ENCODE measurements around the gene ADAR.

The ADAR gene

GRCh38 chr1:154589780-154590179, 18.2 kb downstream of the ADAR start:
- no peak for ATAC-seq
- TF ChIP-seq POU6F1 (CRISPR knock-in tag; IDR thresholded peaks at IDR 0.05; ENCODE audit: borderline replicate concordance, low read depth), result no peak
- TF ChIP-seq PATZ1 (CRISPR knock-in tag; IDR thresholded peaks at IDR 0.05; ENCODE audit: borderline replicate concordance), result no peak
- no peak for TF ChIP-seq ZFP30 (CRISPR knock-in tag; IDR thresholded peaks at IDR 0.05)
- TF ChIP-seq ZNF8 (CRISPR knock-in tag; IDR thresholded peaks at IDR 0.05), result no peak
- TF ChIP-seq CSDC2 (CRISPR knock-in tag; IDR thresholded peaks at IDR 0.05), result no peak
- no peak for TF ChIP-seq ZNF70 (CRISPR knock-in tag; IDR thresholded peaks at IDR 0.05)
- TF ChIP-seq ZFP3 (CRISPR knock-in tag; IDR thresholded peaks at IDR 0.05), result no peak
- no peak for TF ChIP-seq RARB (CRISPR knock-in tag; IDR thresholded peaks at IDR 0.05)
- TF ChIP-seq ARNTL (CRISPR knock-in tag; IDR thresholded peaks at IDR 0.05; ENCODE audit: borderline replicate concordance, low read depth), result no peak
- no peak for TF ChIP-seq ZC3H10 (CRISPR knock-in tag; IDR thresholded peaks at IDR 0.05)
- no peak for TF ChIP-seq GLIS3 (CRISPR knock-in tag; IDR thresholded peaks at IDR 0.05)

- no peak for TF ChIP-seq CSDC2 (CRISPR knock-in tag; IDR thresholded peaks at IDR 0.05)
- no peak for TF ChIP-seq CSRNP3 (CRISPR knock-in tag; IDR thresholded peaks at IDR 0.05)
- TF ChIP-seq SNAI2 (CRISPR knock-in tag; IDR thresholded peaks at IDR 0.05), result no peak
- TF ChIP-seq OSR1 (CRISPR knock-in tag; IDR thresholded peaks at IDR 0.05), result no peak
- TF ChIP-seq ZNF565 (CRISPR knock-in tag; conservative IDR thresholded peaks at IDR 0.05; ENCODE audit: low read depth), result no peak
- no peak for TF ChIP-seq POU6F1 (CRISPR knock-in tag; IDR thresholded peaks at IDR 0.05; ENCODE audit: borderline replicate concordance, low read depth)
- TF ChIP-seq ZFP30 (CRISPR knock-in tag; IDR thresholded peaks at IDR 0.05), result no peak
- no peak for TF ChIP-seq PPARA (CRISPR knock-in tag; IDR thresholded peaks at IDR 0.05; ENCODE audit: borderline replicate concordance)
- TF ChIP-seq RARB (CRISPR knock-in tag; IDR thresholded peaks at IDR 0.05), result no peak
- TF ChIP-seq CREB5 (CRISPR knock-in tag; IDR thresholded peaks at IDR 0.05; ENCODE audit: low read depth), result no peak
- no peak for TF ChIP-seq ZNF70 (CRISPR knock-in tag; IDR thresholded peaks at IDR 0.05)
- TF ChIP-seq ESRRG (CRISPR knock-in tag; IDR thresholded peaks at IDR 0.05), result no peak
- TF ChIP-seq ZC3H10 (CRISPR knock-in tag; IDR thresholded peaks at IDR 0.05), result no peak
- TF ChIP-seq PATZ1 (CRISPR knock-in tag; IDR thresholded peaks at IDR 0.05; ENCODE audit: borderline replicate concordance), result no peak
- no peak for TF ChIP-seq TSHZ2 (CRISPR knock-in tag; IDR thresholded peaks at IDR 0.05)
- no peak for TF ChIP-seq TCF4 (CRISPR knock-in tag; IDR thresholded peaks at IDR 0.05; ENCODE audit: borderline replicate concordance)
- TF ChIP-seq ISL1 (CRISPR knock-in tag; IDR thresholded peaks at IDR 0.05), result no peak
- TF ChIP-seq BACH2 (CRISPR knock-in tag; IDR thresholded peaks at IDR 0.05; ENCODE audit: borderline replicate concordance), result no peak
- ATAC-seq, result no peak
Measured at GRCh38 chr1:154586641-154587040, 21.3 kb downstream of the ADAR start.
